GM18909 (cell line): ENCODE measurements around the gene PDE4D.
"Not testable (repeated sequence)": the region's sequence is repeated elsewhere in the genome, so short reads cannot be mapped to it uniquely, and the experiment has no call there.

Experiments used
- ATAC-seq: cut with Tn5 transposase; IDR thresholded peaks from one replicate; pipeline ENCODE4 v1.9.1; 2021; ENCODE audit warnings: mild to moderate bottlenecking; ENCODE audit not compliant: unreplicated experiment, poor library complexity

The PDE4D gene

DNA sequence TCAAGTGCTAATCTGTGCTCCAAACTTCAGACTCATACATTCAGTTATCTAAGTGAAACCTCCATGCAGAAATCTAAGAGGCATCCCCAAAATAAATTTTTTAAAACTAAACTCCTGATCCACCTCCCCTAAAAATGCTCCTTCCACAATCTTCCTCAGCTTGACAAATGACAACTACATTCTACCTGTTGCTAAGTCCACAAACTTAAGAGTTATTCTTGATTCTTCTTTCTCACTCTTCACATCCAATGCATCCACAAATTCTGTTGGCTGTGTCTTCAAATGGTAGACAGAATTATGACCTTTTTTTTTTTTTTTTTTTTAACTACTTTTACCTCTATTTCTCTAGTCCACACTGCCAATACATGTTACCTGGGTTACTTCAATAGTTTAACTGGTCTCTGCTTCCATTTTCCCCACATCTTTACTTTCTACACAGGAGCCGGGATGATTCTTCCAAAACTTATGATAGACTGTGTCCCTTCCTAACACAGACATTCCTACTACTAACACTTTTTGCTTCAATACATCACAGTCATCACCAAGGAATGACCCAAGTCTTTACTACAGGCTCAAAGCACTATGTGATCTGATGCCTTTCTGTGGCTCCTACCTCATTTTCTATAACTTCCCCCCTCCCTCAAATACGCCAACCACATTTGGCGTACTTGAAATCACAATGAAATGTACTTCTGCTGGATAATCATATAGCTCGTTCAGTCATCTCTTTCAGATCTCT, 143.6 kb downstream of the PDE4D start:
- no peak for ATAC-seq

DNA sequence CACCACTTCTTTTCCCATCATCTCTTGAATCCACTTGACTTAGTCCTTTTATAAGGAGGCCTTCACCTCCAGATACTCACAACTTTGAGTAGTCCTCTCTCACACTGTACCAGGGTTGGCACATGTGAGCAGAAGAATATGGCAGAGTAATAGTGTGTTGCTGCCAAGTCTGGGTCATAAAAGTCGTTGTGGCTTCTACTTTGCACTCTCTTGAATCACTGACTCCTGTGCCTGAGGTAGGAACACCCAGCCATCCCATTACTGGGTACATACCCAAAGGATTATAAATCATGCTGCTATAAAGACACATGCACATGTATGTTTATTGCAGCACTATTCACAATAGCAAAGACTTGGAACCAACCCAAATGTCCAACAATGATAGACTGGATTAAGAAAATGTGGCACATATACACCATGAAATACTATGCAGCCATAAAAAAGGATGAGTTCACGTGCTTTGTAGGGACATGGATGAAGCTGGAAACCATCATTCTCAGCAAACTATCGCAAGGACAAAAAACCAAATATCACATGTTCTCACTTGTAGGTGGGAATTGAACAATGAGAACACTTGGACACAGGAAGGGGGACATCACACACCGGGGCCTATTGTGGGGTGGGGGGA, 145.4 kb downstream of the PDE4D start:
- ATAC-seq, result not testable (repeated sequence)

- no peak for ATAC-seq
Measured at GRCh38 chr5:59746241-59746765, 147.2 kb downstream of the PDE4D start.

DNA sequence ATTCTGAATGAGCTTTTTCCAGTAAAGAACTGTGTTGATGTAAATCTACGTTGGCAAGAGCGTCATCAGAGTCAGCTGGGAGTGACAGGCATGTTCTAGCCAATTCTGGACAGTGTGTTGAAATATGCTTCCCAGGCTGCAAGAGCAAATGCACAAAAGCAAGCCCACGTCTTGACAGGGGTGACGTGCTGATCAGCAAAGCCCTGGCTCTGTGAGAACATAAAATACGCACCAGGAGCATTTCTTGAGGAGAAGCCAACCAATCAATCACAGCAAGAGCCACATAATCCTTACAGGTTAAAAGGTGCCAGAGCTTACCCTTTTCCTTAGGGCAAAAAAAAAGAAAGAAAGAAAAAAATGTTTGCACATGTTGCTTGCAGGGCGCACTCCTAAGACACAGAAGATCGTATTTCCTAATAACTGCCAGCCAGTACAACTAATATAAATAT, 148.1 kb downstream of the PDE4D start:
- no peak for ATAC-seq

DNA sequence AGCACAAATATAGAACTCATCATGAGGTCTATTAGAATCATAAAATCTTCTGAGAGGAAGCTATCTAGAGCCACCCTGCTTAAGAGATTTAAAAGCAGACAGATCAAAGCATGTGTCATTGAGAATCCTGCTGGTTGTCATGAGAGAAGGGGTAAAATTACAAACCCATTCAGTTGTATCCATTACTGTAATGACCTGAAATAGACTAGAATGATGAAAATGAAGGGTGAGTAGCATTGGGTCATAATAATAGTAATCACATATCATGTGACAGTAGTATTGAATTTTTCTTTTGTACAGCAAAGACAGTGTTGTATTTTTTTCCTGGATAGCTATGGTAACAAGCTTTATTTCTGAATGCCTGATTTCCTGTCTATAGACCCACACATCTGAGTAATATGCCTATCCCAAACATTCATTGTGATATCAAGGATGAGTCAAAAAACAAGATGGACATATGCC, 149.0 kb downstream of the PDE4D start:
- no peak for ATAC-seq

DNA sequence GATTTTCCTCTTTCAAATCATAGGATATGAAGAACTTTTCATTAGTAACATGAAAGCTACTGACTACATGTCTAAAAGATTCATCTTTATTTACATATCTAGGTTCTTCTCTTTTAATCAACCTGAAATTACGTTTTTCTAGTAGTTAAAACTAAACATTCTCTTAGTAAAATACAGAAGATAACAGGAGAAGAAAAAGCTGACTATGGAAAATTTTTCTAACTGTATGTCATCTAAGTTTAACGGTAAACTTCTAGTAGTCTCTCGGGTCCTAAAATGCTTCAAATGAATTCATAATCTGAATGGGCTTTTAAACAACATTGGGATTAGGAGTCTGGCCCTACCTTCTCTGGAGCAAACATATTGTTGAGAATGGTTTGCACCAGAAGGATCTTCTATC, 151.9 kb downstream of the PDE4D start:
- ATAC-seq, result no peak

DNA sequence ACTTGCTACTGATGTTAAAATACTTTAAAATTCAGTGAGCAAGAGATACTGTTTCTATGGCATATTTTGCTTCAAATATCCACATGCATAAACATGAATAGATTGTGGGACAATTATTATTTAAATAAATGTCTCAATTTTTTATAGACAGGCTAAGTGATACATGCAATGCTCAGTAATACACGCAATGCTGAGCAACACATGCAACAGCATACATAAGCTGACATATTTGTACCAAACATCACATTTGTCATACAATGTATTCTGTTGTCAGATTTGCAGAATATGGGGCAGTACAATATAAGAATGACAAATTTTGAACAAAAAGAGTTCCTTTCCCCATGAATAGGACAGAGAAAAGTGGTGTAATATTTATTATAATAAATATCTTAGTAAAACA, 155.5 kb downstream of the PDE4D start:
- no peak for ATAC-seq

DNA sequence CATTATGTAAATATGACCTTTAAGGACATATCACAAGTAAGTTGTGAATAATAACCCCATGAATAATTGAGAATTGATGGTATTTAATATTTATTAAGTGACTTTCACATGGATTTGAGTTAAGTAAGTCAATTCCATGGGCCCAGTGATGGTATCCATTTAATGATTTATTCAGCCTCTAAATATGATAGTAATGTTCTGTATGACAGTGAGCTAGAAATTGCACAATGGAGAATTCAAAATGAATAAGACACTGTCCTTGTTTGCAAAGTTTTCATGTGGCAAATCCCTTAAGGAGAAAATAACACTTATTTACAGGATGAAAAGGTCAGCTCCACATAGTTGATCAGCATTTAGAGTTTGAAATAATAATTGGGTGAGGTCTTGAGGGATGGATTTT, 160.7 kb downstream of the PDE4D start:
- ATAC-seq, result no peak

GRCh38 chr5:59732301-59732700, 161.2 kb downstream of the PDE4D start:
- no peak for ATAC-seq

- no peak for ATAC-seq
Measured at GRCh38 chr5:59731809-59732208, 161.7 kb downstream of the PDE4D start.

DNA sequence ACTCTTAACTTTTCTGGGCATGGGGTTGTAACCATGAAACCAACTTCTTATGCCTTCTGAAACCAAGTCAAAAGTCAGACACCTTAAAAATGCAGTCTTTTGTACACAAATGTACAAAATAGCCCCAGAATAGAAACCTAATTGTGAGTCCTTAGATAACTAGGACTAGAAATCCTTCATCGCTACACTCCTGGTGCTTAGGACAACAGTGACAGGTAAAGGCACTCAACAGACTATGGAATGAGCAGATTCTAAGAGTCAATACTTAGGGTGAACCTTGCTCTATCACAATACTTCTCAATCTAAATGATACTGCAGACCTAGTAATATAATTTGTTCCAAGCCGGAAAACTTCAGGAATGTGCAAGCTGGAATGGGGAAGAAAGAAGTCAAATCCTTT, 163.7 kb downstream of the PDE4D start:
- ATAC-seq, result no peak

DNA sequence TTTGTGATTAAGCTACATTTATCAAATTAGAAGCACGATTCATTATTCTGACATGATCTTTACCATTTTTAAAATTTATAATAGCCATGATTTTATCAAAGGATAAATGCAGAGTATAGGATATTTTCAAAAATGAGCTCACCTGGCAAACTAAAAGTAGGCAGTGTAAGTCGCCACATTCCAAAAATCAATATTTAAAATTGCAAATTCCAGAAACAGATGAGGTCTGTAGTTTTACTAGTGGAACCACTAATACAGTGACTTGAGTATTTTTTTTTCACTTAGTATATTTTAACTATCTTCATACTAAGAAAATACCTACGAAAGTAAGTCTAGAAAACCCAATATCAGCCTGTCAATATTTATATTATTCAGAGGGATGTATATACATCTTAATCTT, 164.2 kb downstream of the PDE4D start:
- ATAC-seq, result no peak

- no peak for ATAC-seq
Measured at GRCh38 chr5:59728356-59728755, 165.2 kb downstream of the PDE4D start.

GRCh38 chr5:59727186-59727585, 166.3 kb downstream of the PDE4D start:
- ATAC-seq, result no peak

DNA sequence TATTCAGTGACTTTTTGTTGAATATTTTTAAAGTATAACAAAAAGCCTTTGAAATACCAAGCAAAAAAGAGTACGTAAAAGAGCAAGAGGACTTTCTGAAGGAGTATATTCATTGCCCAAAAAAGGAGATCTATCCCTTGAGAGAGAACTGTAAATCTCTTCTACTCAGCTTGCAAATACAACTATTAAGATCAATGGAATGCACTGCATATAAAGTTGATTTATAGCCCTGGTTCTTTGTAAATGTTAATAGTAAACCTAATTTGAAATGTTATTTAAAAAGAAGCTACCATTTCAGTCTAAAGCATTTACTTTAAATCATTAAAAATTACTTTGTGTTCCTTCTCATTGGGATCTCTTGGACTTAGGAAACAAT, 168.1 kb downstream of the PDE4D start:
- no peak for ATAC-seq

DNA sequence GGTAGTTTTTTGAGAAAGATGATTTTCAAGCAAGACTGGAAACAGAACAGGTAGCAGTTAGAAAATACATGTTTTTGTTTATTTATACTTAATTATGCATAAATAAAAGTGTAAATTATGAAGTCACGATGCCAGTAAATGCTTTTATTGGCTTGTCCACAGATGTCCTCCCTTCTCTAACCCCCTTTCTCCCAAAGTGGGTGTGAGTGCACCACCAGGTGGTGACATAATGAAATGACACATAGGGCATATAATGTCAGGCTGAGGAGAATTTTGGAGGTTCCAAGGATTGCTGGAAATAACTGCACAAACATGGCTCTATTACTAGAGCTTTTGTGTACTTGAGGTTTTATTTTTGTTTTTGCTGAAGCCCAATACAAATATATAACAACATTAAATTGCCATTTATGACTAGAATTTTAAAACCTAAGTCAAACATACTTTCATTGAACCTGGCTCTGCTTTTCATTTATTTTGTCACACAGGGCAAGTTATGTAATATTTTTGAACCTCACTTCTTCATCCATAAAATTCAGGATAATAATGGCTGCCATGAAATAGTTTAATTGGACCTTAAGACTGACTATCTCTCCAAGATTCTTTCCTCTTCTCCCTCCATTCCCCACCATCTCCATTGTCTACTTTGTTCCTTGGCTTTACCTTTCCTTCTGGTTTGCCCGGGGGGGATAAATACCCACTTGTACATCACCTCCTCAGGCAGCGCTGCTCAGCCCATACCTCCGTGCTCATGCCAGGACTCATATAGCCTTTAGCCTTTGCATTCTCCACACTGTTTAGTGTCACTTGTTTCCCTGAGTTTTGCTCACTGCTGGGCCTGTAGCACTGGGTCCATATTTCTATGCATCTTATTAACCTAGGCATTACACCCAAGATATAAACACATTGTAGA, 168.8 kb downstream of the PDE4D start:
- ATAC-seq, result no peak

DNA sequence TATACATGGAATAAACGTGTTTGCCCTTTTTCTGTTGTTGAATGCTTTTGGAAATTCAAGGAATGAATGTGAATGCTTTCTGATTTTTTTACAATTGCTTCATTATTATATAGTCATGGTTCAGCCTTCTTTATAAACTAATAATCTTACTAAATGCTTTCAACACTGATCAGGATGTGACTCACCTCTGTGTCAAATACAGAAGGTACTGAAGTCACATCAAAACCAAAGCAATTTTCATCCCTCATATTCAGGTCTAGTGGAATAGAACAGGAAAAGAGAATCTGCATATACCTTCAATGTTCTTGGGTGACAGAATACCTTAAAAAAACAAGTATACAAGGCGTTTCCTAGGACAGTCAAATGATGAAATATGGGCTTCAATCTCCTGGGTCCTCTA, 170.7 kb downstream of the PDE4D start:
- no peak for ATAC-seq

GRCh38 chr5:59721741-59722140, 171.8 kb downstream of the PDE4D start:
- no peak for ATAC-seq

- no peak for ATAC-seq
Measured at GRCh38 chr5:59720063-59720462, 173.5 kb downstream of the PDE4D start.

GRCh38 chr5:59716966-59717500, 176.5 kb downstream of the PDE4D start:
- ATAC-seq, result no peak

DNA sequence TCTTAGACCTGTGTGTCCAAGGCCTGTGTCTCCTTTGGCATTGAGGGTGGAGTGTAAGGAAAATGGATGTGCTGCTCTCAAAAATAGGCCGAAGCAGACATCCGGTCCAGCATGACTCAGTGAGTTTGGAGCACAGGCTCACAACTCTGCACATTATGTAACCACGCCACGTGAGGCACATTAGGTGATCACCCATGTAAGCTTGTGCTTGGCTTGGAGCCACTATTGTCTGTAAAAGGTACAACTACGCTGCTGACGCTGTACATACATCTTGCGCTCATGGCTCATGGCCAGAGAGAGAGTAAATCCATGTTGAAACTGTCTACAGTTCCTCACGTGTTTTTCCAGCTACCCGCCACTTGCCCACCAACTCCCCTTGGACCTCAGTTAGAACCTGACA, 177.5 kb downstream of the PDE4D start:
- no peak for ATAC-seq
